Keratinocyte (primary cell): ENCODE data around the gene FNDC1.
"Not testable (repeated sequence)": the region's sequence is repeated elsewhere in the genome, so short reads cannot be mapped to it uniquely, and the experiment has no call there.

Experiments used
- EZH2 ChIP-seq: IDR thresholded peaks from one replicate; pipeline ENCODE4 v1.6.1; 2012; ENCODE audit warnings: inconsistent platforms, mild to moderate bottlenecking, low read length, moderate library complexity
- TF ChIP-seq, protein P1 (sequence below), 3 experiments: IDR thresholded peaks in 1 of 3; conservative IDR thresholded peaks in 1 of 3; optimal IDR thresholded peaks in 1 of 3; 2 replicates in 2 of 3; 3 replicates in 1 of 3; pipeline versions ENCODE3 to v1.5.1; 2011; ENCODE audit warnings: low read length in 3 of 3, mild to moderate bottlenecking in 3 of 3, moderate library complexity in 2 of 3, control low read depth in 1 of 3, inconsistent platforms in 1 of 3; ENCODE audit not compliant: insufficient read depth in 2 of 3; ENCODE audit errors: extremely low read depth in 1 of 3

- TF ChIP-seq, protein P1, sequence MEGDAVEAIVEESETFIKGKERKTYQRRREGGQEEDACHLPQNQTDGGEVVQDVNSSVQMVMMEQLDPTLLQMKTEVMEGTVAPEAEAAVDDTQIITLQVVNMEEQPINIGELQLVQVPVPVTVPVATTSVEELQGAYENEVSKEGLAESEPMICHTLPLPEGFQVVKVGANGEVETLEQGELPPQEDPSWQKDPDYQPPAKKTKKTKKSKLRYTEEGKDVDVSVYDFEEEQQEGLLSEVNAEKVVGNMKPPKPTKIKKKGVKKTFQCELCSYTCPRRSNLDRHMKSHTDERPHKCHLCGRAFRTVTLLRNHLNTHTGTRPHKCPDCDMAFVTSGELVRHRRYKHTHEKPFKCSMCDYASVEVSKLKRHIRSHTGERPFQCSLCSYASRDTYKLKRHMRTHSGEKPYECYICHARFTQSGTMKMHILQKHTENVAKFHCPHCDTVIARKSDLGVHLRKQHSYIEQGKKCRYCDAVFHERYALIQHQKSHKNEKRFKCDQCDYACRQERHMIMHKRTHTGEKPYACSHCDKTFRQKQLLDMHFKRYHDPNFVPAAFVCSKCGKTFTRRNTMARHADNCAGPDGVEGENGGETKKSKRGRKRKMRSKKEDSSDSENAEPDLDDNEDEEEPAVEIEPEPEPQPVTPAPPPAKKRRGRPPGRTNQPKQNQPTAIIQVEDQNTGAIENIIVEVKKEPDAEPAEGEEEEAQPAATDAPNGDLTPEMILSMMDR (optimal IDR thresholded peaks at IDR 0.05 in 1 of 3, IDR thresholded peaks at IDR 0.05 in 1 of 3, conservative IDR thresholded peaks at IDR 0.05 in 1 of 3; ENCODE audit: extremely low read depth in 1 of 3, insufficient read depth in 2 of 3, low read length in 3 of 3): not testable (repeated sequence)
- TF ChIP-seq EZH2: not testable (repeated sequence)
Measured at GRCh38 chr6:159284661-159285060, 115.5 kb downstream of the FNDC1 start.
